ENCODE results near the gene NFKB2. TPM values are rescaled to one million over a fixed set of nuclear protein-coding genes. Genes with fewer than 3 reads are reported as not detected.
A peak's percentile ranks its signal among the peaks of the same experiment; 100 is the strongest.

NFKB2 gene
- total RNA-seq, 1 donor from 2014 or later = 7.5 TPM

DNA sequence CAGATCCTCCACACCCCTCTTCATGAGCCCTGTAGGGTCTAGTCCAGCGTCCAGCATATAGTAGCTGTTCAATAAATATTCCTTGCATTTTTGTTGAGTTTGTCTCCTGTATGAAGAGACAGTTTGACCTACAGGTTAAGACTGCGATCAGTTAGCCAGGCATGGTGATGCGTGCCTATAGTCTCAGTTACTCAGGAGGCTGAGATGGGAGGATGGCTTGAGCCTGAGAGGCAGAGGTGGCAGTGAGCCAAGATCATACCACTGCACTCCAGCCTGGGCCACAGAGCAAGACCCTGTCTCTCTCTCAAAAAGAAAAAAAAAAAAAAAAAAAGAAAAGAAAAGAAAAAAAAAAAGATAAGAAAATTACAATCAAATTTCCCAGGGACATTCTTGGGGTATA lies 42.0 kb downstream of the NFKB2 start:
- Mint-ChIP-seq H3K4me3 (ENCODE audit: unreplicated experiment) (no peak overlapping the region), H3K4me1 (ENCODE audit: low read depth, unreplicated experiment) (peaks cover 4% of the 10 kb centered on the region), H3K27me3 (ENCODE audit: unreplicated experiment) (peaks cover 13% of the 10 kb centered on the region), H3K36me3 (ENCODE audit: unreplicated experiment) (no peaks in the 10 kb centered on the region), H3K9me3 (ENCODE audit: unreplicated experiment) (peaks cover 5% of the 10 kb centered on the region), H3K27ac (ENCODE audit: unreplicated experiment) (no peak overlapping the region)
- TF ChIP-seq, protein P1, sequence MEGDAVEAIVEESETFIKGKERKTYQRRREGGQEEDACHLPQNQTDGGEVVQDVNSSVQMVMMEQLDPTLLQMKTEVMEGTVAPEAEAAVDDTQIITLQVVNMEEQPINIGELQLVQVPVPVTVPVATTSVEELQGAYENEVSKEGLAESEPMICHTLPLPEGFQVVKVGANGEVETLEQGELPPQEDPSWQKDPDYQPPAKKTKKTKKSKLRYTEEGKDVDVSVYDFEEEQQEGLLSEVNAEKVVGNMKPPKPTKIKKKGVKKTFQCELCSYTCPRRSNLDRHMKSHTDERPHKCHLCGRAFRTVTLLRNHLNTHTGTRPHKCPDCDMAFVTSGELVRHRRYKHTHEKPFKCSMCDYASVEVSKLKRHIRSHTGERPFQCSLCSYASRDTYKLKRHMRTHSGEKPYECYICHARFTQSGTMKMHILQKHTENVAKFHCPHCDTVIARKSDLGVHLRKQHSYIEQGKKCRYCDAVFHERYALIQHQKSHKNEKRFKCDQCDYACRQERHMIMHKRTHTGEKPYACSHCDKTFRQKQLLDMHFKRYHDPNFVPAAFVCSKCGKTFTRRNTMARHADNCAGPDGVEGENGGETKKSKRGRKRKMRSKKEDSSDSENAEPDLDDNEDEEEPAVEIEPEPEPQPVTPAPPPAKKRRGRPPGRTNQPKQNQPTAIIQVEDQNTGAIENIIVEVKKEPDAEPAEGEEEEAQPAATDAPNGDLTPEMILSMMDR (IDR thresholded peaks at IDR 0.05; ENCODE audit: partially characterized antibody, unreplicated experiment) = no peak
- DNase-seq = no peak

DNA sequence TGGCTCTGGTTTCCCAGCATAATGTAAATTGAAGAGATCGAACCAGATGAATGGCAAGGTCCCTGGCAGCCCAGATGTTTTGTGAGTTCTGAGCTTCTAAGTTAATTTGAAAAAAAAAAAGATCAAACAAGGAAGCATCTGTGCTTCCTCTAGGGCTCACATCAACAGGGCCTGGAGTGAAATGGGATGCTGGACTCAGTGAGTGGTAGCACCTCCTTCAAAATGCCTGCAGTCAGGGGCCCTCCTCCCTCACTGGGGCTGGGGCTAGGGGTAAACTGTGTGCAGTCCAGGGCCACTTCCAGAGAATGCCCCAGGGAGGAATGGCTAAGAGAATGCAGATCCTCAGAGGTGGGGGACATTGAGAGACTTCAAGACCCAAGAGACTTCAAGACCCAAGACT lies 42.9 kb downstream of the NFKB2 start:
- no peak for DNase-seq
- no peak overlapping the region for H3K27ac Mint-ChIP-seq (ENCODE audit: unreplicated experiment)
- peaks cover 11% of the 10 kb centered on the region for H3K27me3 Mint-ChIP-seq (ENCODE audit: unreplicated experiment)
- peaks cover 3% of the 10 kb centered on the region for H3K9me3 Mint-ChIP-seq (ENCODE audit: unreplicated experiment)
- H3K4me3 Mint-ChIP-seq (ENCODE audit: unreplicated experiment) = no peak overlapping the region
- no peaks in the 10 kb centered on the region for H3K36me3 Mint-ChIP-seq (ENCODE audit: unreplicated experiment)
- TF ChIP-seq, protein P1 (IDR thresholded peaks at IDR 0.05; ENCODE audit: partially characterized antibody, unreplicated experiment) = no peak
- H3K4me1 Mint-ChIP-seq (ENCODE audit: low read depth, unreplicated experiment) = peaks cover 4% of the 10 kb centered on the region

DNA sequence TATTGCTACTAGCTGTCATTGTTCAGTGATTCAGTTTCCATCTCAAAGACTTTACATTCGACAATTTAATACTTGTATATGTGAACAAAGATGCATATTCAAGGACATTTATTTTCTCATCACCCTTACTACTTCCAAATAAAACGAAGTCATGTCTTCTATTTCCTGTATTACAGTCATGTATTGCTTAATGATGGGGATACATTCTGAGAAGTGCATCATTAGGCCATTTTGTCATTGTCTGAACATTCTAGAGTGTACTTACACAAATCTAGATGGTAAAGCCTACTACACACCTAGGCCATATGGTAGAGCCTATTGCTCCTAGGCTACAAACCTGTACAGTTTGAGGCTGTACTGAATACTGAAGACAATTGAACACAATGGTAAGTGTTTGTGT lies 49.3 kb downstream of the NFKB2 start:
- Mint-ChIP-seq H3K9me3 (ENCODE audit: unreplicated experiment) (peaks cover 4% of the 10 kb centered on the region), H3K36me3 (ENCODE audit: unreplicated experiment) (no peaks in the 10 kb centered on the region), H3K4me1 (ENCODE audit: low read depth, unreplicated experiment) (peaks cover 3% of the 10 kb centered on the region), H3K27ac (ENCODE audit: unreplicated experiment) (no peak overlapping the region), H3K4me3 (ENCODE audit: unreplicated experiment) (no peak overlapping the region), H3K27me3 (ENCODE audit: unreplicated experiment) (no peaks in the 10 kb centered on the region)
- TF ChIP-seq, protein P1 (IDR thresholded peaks at IDR 0.05; ENCODE audit: partially characterized antibody, unreplicated experiment) = no peak
- DNase-seq = no peak

DNA sequence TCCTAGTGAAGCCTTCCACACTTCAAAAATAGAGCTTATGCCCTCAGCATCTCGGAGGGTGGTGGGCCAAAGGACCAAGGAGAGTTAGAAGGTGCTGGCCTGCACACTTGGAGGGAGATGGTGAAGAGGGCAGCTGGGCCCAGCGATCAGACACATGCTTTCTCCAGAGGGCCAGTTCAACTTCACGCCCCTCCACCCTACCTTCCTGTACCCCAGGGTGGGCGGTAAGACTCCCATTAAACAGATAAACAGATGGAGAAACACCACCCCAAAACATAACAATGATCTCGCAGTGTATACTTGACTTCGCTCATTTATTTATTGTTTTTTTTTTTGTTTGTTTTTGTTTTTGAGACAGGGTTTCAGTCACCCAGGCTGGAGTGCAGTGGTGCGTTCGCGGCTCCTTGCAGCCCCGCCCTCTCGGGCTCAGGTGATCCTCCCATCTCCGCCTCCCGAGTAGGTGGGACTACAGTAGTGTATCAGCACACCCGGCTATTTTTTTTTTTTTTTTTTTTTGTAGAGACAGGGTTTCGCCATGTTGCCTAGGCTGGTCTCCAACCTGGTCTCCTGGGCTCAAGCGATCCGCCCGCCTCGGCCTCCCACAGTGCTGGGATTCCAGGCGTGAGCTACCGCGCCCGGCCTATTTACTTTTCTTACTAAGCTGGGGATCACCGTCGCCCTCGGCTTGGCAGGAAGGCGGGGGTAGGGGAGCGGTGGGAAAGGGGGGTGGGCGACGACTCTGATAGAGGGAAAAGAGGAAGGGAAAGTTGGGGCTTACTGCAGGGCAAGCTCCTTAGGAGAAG lies 54.0 kb downstream of the NFKB2 start:
- TF ChIP-seq, protein P1 (IDR thresholded peaks at IDR 0.05; ENCODE audit: partially characterized antibody, unreplicated experiment) = no peak
- Mint-ChIP-seq H3K9me3 (ENCODE audit: unreplicated experiment) (peaks cover 6% of the 10 kb centered on the region), H3K4me3 (ENCODE audit: unreplicated experiment) (peak overlapping the region; percentile 94), H3K4me1 (ENCODE audit: low read depth, unreplicated experiment) (peaks cover 3% of the 10 kb centered on the region), H3K36me3 (ENCODE audit: unreplicated experiment) (no peaks in the 10 kb centered on the region), H3K27ac (ENCODE audit: unreplicated experiment) (peak overlapping the region; percentile 76), H3K27me3 (ENCODE audit: unreplicated experiment) (peaks cover 3% of the 10 kb centered on the region)
- DNase-seq = peak; percentile 21

DNA sequence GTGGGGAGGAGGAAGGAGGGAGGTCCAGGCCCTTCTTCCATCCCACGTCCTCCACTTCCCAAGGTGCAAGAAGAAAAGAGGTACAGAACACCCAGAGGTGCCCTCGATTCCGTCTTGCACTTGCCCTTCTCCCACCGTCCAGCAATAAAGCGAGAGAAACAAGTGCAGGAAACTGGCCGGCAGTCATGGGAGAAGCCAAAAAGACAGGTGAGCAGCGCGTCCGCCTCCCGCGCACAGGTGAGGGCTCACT lies 54.5 kb downstream of the NFKB2 start:
- peaks cover 6% of the 10 kb centered on the region for H3K9me3 Mint-ChIP-seq (ENCODE audit: unreplicated experiment)
- H3K4me1 Mint-ChIP-seq (ENCODE audit: low read depth, unreplicated experiment) = peaks cover 6% of the 10 kb centered on the region
- H3K27me3 Mint-ChIP-seq (ENCODE audit: unreplicated experiment) = peaks cover 3% of the 10 kb centered on the region
- no peaks in the 10 kb centered on the region for H3K36me3 Mint-ChIP-seq (ENCODE audit: unreplicated experiment)
- H3K4me3 Mint-ChIP-seq (ENCODE audit: unreplicated experiment) = peak overlapping the region; percentile 94
- H3K27ac Mint-ChIP-seq (ENCODE audit: unreplicated experiment) = peak overlapping the region; percentile 76
- TF ChIP-seq, protein P1 (IDR thresholded peaks at IDR 0.05; ENCODE audit: partially characterized antibody, unreplicated experiment) = no peak
- no peak for DNase-seq
